GM18861 (cell line): Measurements from ENCODE around the gene SUPT20HL2.
"Not testable (repeated sequence)": the region's sequence is repeated elsewhere in the genome, so short reads cannot be mapped to it uniquely, and the experiment has no call there.

Experiments
- ATAC-seq: cut with Tn5 transposase; IDR thresholded peaks from one replicate; pipeline ENCODE4 v1.9.1; 2021; ENCODE audit not compliant: unreplicated experiment

The SUPT20HL2 gene

GRCh38 chrX:24314019-24314635, at the start of gene SUPT20HL2:
Gene SUPT20HL2, minus strand, starts transcription at chrX:24314069. Its CDS starts 754 bp downstream, at chrX:24313315.
- no peak for ATAC-seq

- not testable (repeated sequence) for ATAC-seq
These were observed 48.3 kb upstream of the SUPT20HL2 start for GRCh38 chrX:24362089-24362745.

GRCh38 chrX:24360272-24360671, 46.4 kb upstream of the SUPT20HL2 start, which contains the start of gene SUPT20HL1:
Gene SUPT20HL1, plus strand, starts transcription at chrX:24360639. Its CDS starts 2,122 bp downstream, at chrX:24362761.
- no peak for ATAC-seq

- no peak for ATAC-seq
These were observed 43.2 kb upstream of the SUPT20HL2 start for GRCh38 chrX:24357106-24357505.

DNA sequence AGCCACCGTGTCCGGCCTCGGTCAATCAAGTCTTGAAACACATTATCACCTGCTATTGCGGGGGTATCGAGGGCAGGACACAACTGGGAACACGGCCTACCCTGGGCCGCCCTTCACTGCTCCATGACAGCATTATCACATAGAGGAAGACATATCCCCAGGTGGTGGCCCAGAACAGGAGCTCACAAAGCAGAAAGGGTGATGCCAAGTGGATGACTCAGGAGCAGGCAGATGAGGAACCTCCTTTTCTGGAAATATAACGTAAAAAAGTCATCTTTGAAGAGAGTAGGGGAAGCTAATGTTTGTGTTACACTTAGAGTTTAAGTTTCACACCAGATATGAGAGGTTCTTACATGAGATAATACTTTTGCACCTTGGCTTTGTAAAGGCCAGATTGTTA, 41.2 kb upstream of the SUPT20HL2 start:
- no peak for ATAC-seq

DNA sequence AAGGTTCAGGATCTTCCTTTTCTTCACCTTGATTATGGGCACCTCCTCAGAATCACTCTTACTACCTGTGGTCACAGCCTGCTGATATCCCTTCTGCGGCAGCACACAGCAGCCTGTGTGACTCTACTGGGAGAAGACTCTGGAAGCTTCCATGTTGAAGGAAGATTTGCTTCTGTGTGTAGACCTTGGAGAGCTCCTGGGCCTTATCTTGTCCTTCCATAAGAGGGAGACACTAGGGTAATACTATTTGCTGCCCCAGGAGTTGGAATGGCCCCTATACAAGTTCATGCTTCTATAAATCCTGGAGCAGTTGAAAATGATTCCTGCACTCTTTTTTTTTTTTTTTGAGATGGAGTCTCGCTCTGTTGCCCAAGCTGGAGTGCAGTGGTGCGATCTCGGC, 36.3 kb upstream of the SUPT20HL2 start:
- no peak for ATAC-seq

GRCh38 chrX:24347881-24348280, 34.0 kb upstream of the SUPT20HL2 start:
- ATAC-seq = no peak

DNA sequence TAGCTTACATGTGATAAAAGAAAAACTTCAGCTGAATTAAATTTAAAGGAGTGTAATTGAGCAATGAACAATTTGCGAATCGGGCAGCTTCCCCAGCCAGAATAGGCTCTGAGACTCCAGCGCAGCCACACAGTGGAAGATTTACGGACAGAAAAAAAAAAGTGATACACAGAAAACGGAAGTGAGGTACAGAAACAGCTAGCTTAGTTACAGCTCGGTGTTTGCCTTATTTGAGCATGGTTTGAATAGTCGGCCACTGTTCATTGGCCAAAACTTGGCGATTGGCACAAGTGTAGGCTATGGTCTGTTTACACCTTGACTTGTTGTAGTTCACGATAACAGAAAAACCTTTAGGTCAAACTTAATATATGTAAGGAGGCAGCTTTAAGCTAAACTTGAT, 29.9 kb upstream of the SUPT20HL2 start:
- peak; percentile 75 for ATAC-seq

- ATAC-seq = no peak
These were observed 27.9 kb upstream of the SUPT20HL2 start for GRCh38 chrX:24341795-24342194.

GRCh38 chrX:24340501-24340900, 26.6 kb upstream of the SUPT20HL2 start:
- ATAC-seq = no peak

- ATAC-seq = no peak
These were observed 26.0 kb upstream of the SUPT20HL2 start for GRCh38 chrX:24339911-24340310.

DNA sequence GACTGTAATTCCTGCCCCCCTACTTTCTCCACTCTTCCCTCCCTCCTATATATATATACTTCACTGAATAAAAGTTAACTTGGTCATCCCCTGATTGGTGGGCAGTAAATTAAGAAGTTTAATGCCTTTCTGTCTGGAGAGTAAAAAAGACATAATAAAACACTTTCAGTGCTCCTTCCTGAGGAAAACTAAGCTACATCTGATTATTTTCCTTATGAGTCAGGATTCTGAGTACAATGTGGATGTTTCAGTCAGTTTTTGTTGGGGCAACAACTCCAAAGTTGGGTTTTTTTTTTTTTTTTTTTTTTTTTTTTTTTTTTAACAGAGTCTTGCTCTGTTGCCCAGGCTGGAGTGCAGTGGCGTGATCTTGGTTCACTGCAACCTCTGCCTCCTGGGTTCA, 22.0 kb upstream of the SUPT20HL2 start:
- ATAC-seq = no peak

GRCh38 chrX:24334461-24334860, 20.6 kb upstream of the SUPT20HL2 start:
- ATAC-seq = no peak

GRCh38 chrX:24333371-24333770, 19.5 kb upstream of the SUPT20HL2 start:
- no peak for ATAC-seq

GRCh38 chrX:24332878-24333277, 19.0 kb upstream of the SUPT20HL2 start:
- ATAC-seq = no peak

GRCh38 chrX:24325231-24325630, 11.4 kb upstream of the SUPT20HL2 start:
- no peak for ATAC-seq

GRCh38 chrX:24321741-24322395, 8.0 kb upstream of the SUPT20HL2 start:
- ATAC-seq = no peak

GRCh38 chrX:24317567-24317966, 3.7 kb upstream of the SUPT20HL2 start:
- ATAC-seq = no peak

DNA sequence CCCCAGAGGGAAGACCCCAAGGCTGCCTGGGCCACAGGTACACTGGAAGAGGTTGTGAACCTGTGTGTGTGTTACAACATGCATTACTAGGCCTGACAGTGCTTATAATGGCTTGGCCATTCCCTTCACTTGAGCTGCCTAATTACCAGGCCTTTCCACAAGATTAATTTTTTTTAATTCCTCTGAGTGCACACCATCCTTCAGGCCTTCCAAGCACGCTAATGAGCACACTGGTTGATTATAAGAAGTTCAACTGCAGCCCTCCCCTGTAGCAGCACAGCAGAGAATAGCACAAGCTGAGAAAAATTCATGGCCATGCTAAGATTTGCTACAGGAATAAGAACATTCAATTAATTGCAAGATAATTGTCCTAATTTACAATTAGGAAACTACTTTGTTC, 2.2 kb upstream of the SUPT20HL2 start:
- no peak for ATAC-seq

DNA sequence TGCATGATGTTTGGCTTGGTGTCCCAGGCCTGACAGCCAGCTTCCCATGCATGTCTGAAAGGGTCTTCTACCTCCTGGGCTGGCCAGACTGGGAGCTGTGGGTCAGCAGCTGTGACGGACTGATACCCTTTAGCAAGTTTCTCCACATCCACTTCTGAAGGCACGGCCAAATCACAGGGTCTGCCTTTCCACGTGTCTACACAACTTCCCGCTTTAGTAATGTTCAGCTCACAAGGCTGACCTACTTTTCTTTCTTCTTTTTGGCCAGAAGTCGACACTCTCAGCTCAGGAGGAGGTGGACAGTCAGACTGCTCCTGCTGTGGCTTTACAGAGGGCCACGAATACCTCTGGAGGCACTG, 1.6 kb downstream of the SUPT20HL2 start:
- not testable (repeated sequence) for ATAC-seq

DNA sequence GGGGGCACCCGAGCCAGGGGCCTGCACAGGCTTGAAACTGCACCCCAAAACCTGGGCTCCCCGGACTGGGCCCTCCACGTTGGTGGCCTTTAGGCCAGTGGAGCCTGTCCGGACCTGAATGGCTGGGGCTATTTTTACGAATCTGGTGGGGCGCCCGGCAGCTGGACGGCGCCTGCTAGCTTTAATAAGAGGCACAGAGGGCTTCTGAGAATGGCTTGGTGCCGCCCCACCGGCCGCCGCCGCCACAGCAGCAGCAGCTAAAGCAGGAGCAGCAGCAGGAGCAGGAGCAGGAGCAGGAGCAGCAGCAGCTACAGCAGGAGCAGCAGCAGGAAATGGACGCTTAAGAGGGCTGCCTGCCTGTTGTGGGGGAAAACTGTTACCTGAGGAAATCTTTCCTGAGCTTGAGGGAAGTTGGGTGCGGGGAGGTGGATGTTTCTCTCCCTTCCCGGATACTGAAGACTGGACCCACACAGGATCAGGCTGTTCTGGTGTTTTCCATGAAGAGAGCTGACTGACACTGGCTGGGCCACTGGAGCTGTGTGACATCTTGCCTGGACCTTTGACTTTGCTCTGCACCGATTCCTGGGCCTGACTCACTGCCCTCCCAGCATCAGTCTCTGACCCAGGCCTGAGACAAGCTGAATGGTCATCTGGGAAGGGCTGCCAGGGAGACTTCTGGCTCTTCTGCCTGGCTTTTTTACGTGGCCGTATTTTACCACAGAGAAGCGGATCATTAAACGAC, 2.2 kb downstream of the SUPT20HL2 start:
- not testable (repeated sequence) for ATAC-seq

DNA sequence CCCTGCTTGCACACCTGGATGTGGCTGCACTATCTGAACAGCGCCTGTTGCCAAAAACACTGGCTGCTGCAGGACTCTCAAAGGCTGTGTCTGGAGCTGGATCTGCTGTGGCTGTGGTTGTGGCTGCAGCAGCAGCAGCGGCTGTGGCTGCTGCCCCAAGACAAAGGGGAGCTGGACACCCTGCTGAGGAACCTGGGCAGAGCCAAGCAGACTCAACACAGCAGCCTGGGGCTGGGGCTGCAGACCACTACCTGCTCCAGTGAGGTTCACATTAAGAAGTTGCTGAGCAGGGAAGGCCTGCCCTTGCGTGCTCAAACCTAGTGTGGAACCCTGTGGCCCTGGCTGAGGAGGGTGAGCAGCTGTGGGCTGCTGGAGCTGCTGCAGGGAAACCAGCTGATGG, 3.0 kb downstream of the SUPT20HL2 start:
- ATAC-seq = not testable (repeated sequence)
